ENCODE measurements around the gene CHAMP1.

The CHAMP1 gene

GRCh38 chr13:114314074-114314912, at the start of gene CHAMP1:
Gene CHAMP1, plus strand, starts transcription at chr13:114314503. Its CDS starts 9,340 bp downstream, at chr13:114323843.
- DNase-seq, result peak; percentile 74 to 86 (median 84)

DNA sequence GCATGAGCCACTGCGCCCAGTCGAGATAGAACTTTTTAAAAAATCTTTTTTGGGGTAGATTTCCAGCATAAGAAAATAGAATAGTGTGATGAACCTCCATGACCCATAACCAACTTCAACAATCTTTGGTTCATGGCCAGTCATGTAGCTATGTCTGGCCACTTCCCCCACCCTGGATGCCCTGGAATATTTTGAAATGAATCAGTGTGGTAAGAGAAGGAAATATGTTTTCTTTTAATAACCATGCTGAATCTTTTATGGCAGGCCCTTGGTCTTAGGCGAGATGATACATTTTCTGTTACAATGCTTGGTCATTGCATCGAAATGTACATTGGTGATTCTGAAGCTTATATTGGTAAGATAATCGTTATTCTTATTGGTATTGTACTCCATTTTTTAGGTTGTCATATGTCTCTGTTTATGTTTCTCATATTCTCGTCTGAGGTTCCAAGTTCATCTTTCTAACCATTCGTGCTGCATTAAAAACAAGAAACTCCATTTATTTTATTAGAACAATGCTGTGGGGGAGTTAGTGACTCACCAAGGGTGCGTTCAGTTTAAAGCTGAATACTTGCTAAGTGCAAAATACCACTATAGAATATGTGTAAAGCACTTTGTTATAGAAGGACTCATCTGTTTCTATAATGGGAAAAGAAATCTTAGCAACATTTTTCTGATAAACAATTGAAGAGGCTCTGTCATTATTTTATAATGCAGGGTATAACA, 49.3 kb upstream of the CHAMP1 start:
- DNase-seq, result no peak

- DNase-seq, result no peak
Observed at GRCh38 chr13:114266241-114266640, 48.1 kb upstream of the CHAMP1 start.

GRCh38 chr13:114268344-114269280, 45.7 kb upstream of the CHAMP1 start:
- DNase-seq, result no peak

DNA sequence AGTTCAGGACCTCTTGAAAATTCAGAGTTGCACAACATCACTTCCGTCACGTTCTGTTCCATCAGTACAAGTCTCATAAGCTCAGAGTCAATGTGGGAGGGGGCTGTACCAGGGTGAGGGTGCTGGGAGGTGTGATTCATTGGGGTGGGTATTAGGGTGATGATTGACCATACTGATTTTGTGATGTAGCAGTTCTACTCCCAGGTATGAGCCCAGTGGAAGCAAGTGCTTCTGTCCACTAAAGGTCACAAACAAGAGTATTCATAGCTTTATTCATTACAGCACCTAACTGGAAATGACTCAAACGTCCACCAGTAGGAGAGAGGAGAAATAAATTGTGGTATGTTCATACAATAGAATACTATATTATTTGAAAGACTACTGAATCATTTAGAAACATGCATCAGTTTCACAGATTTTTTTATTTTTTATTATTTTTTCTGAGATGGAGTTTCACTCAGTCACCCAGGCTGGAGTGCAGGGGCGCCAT, 45.0 kb upstream of the CHAMP1 start:
- DNase-seq, result no peak

DNA sequence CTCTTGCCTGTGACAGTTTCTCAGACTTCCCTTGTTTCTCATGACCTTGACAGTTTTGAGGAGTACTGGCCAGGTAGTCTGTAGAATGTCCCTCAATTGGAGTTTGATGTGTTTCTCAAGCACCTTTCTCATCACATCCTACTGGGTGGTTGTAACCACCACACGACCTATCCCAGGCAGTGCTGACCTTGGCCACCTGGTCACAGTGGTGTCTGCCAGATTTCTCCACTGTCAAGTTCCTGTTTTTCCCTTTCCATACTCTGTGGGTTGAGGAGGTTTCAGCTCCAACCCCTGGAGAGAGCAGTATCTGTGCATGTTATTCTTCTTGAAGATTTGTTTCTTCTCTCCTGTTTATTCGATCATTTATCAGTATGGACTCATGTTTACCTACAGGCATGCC, 41.3 kb upstream of the CHAMP1 start:
- DNase-seq, result no peak

DNA sequence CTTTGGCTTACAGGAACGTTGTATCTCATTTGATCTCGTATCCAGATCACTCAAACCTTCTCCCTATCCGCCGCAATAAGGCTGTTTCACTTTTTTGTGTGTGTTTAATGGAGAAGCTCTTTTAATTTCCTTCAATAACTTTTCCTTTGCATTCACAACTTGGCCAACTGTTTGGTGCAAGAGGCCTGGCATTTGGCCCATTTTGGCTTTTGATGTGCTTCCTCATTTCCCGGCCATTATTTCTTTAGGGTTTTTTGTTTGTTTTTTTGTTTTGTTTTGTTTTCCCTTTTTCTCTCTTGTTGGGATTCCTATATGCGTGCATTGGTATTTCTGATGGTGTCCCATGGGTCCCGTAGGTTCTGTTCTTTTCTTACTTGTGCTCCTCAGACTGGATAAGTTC, 39.0 kb upstream of the CHAMP1 start:
- DNase-seq, result no peak

- no peak for DNase-seq
Observed at GRCh38 chr13:114279146-114279545, 35.2 kb upstream of the CHAMP1 start.

GRCh38 chr13:114279758-114280355, 34.4 kb upstream of the CHAMP1 start:
- DNase-seq, result no peak

DNA sequence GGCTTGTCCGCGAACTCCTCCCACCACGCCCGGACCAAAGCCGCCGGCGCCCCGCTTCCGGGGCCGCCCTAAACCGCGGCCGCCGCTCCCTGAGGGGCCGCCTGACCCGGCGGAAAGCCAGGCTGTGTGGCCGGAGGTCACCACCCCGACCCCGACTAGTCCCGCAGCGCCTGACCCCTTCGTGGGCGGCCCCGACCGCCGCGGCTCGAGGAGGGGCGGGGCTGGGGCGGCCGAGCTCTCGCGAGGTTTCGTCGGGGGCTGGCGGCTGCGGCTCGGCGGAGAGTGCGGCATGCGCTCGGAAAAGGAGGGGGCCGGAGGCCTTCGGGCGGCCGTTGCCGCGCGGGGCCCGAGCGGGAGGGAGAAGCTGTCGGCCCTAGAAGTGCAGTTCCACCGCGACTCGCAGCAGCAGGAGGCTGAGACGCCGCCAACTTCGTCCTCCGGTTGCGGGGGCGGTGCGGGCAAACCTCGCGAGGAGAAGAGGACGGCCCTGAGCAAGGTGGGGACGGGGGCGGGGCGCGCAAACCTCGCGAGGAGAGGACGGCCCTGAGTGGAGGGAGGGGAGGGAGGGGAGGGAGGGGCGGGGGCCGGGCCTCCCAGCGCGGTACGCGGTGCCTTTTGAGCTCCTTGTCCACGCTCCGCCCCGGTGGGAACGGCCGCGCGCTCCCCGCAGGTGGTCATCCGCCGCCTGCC, 32.8 kb upstream of the CHAMP1 start, which contains the start of gene UPF3A:
TSS of gene UPF3A (plus strand) at position 251 of the 690 bp plus-strand sequence. CDS start at position 290, 39 bp downstream.
- peak; percentile 86 to 91 (median 90) for DNase-seq

DNA sequence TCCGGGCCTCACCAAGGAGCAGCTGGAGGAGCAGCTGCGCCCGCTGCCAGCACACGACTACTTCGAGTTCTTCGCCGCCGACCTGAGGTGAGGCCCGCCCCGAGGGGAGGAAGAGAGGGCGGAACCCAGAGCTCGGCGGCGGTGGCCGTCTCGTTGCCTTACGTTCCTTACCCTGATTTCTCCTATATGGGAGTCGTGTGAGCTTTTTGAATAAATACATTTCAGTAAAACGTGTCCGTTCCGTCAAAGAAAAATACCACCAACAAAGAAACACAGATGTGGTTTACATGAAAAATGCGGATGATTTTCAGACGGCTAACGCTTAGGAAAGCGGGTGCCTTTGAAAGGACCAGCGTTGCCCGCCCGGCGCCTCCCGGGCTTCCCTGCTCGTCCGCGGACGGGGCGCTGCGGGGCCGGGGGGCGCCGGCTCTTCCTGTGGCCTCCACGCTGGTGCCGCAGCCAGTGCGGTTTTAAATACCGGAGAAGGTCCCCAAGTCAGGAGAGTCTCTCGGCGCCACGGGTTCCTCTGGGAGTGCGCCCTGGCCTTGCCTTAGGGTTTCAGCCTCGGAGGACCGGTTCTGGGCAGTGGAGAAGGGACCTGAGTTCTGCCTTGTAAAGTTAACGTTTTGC, 32.1 kb upstream of the CHAMP1 start:
- DNase-seq, result peak in 3 of 4 experiments; percentile 59 to 72 (median 63)

- no peak for DNase-seq
Observed at GRCh38 chr13:114283576-114283975, 30.7 kb upstream of the CHAMP1 start.

DNA sequence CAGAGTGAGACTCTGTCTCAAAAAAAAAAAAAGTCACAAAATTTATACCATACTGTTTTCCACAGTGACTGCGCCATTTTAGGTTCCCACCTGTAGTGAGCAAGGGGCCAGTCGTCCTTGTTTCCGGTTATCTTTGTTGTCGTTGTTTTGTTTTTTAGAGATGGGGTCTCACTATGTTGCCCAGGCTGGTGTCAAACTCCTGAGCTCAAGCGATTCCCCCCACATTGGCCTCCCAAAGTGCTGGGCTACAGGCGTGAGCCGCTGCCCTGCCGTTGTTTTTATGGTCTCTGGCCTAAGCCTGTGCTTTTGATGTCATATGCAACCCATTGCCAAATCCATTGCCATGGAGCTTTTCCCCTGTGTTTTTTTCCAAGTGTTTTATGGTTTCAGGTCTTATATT, 29.6 kb upstream of the CHAMP1 start:
- DNase-seq, result no peak

DNA sequence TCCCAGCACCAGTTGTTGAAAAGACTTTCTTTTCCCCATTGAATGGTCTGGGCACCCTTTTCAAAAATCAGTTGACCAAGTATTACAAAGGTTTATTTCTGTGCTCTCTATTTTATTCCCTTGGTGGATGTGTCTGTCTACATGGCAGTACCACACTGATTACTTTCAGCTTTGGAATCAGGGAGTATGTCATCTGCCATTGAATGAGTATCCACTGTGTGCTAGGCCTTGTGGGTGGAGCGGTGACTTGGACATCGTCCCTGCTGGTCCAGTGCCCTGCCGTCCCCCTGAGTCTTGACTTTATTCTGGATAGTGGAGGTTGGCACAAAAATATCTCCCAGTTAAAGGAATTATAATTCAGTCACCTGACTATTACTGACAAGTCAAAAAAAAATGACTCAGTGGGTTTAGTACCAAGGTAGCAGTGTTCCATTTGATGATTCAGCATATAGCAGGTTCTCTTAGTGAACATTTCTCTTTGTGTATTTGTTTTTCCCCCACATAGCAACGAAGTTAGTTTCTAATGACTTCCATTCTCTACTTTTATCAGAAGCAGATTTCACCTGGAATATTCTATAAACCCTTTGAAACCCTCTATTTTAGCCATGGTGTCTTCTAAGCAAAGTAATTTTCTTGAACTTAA, 29.0 kb upstream of the CHAMP1 start:
- no peak for DNase-seq

DNA sequence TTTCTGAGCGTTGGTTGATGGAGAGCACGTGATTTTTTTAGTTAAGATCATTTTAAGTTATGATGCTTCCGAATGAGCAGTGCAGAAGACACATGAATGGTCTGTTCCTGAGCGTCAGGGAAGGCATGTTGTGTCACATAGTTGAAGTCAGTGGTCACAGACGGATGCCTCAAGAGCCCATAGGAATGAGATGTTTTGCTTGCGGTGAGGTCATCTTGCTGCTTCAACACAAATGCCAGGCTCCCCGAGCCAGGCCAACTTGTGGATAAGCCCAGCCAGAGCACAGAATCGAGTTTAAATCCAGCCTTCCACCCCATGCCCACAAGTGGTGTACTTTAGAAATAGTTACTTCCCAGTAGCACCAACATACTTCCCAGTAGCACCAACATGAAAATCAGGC, 27.5 kb upstream of the CHAMP1 start:
- DNase-seq, result no peak

DNA sequence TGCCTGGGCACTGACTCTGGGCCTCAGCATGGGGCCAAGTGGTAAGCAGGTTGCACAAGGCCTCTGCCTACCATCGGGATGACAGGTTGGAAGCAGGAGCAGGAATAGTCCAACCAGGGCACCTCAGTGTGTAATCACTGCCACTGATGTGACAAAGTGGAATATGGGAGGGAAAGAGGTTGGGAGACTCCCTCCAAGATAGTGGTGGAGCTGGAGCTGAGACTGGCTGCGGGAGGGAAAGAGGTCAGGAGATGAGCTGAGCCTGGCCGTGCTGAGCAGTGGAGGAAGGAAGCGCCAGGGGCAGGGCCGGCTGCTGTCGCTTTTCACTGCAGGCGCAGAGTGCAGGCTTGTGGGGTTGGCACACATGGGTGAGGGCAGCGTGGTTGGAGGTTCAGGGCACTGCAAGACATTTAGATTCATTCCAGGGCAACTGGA, 26.1 kb upstream of the CHAMP1 start:
- DNase-seq, result no peak

- DNase-seq, result no peak
Observed at GRCh38 chr13:114296448-114296847, 17.9 kb upstream of the CHAMP1 start.

- DNase-seq, result no peak
Observed at GRCh38 chr13:114296902-114297301, 17.4 kb upstream of the CHAMP1 start.

- no peak for DNase-seq
Observed at GRCh38 chr13:114298866-114299265, 15.4 kb upstream of the CHAMP1 start.

- no peak for DNase-seq
Observed at GRCh38 chr13:114299604-114300305, 14.5 kb upstream of the CHAMP1 start.
